ENCODE data around the gene CHI3L1. TPM values are rescaled to one million over a fixed set of nuclear protein-coding genes. Genes with fewer than 3 reads are reported as not detected.

The CHI3L1 gene
- total RNA-seq, 1 experiment from 2014 or later, result 0.75 TPM

DNA sequence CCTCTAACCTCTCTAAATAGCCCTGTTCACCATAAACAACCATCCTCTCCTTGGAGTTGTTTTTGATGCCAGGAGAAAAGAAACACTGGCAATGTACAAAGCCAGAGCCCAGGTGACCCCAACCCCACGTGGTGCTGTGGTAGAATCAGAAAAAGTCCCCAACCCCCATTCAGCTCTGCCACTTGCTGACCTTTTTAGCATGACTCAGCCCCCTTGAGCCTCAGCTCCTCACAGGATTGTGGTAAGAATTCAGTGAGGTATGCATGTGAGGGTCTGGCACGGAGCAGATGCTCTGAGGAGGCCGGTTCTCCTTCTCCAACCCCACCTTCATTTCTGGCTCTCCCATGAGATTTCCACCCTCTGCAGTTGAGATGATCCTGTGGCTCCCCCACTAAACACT is 11.1 kb upstream of the CHI3L1 start:
- CTCF ChIA-PET, result interaction anchor here (0.6 to 8.0 kb wide), 7 partner anchors 18 to 1665 kb away, joined by 3 to 62 read pairs (median 5); partner anchors contain the start of gene ADORA1
- BruUV-seq (replicated peaks), result no TSS peak
- peak; percentile 64 for DNase-seq (ENCODE audit: unreplicated experiment)
- H3K4me3 Mint-ChIP-seq (ENCODE audit: unreplicated experiment), result no peak overlapping the region
- peaks cover 16% of the 10 kb centered on the region for H3K4me1 Mint-ChIP-seq (ENCODE audit: insufficient read depth, unreplicated experiment)
- no peaks in the 10 kb centered on the region for H3K36me3 Mint-ChIP-seq (ENCODE audit: insufficient read depth, unreplicated experiment)
- H3K27ac Mint-ChIP-seq (ENCODE audit: low read depth, unreplicated experiment), result no peak overlapping the region
- TF ChIP-seq, protein P1, sequence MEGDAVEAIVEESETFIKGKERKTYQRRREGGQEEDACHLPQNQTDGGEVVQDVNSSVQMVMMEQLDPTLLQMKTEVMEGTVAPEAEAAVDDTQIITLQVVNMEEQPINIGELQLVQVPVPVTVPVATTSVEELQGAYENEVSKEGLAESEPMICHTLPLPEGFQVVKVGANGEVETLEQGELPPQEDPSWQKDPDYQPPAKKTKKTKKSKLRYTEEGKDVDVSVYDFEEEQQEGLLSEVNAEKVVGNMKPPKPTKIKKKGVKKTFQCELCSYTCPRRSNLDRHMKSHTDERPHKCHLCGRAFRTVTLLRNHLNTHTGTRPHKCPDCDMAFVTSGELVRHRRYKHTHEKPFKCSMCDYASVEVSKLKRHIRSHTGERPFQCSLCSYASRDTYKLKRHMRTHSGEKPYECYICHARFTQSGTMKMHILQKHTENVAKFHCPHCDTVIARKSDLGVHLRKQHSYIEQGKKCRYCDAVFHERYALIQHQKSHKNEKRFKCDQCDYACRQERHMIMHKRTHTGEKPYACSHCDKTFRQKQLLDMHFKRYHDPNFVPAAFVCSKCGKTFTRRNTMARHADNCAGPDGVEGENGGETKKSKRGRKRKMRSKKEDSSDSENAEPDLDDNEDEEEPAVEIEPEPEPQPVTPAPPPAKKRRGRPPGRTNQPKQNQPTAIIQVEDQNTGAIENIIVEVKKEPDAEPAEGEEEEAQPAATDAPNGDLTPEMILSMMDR (IDR thresholded peaks at IDR 0.05; ENCODE audit: unreplicated experiment), result no peak
- H3K27me3 Mint-ChIP-seq (ENCODE audit: insufficient read depth, unreplicated experiment), result no peaks in the 10 kb centered on the region
- H3K9me3 Mint-ChIP-seq (ENCODE audit: unreplicated experiment), result peaks cover 6% of the 10 kb centered on the region
- intact Hi-C loops (cut with micrococcal nuclease), result no loop called here
- POLR2A ChIA-PET, result no interaction called here

GRCh38 chr1:203196371-203196770 is 9.9 kb upstream of the CHI3L1 start:
- CTCF ChIA-PET, result interaction anchor here (0.8 to 8.0 kb wide), 4 partner anchors 16 to 45 kb away, joined by 3 to 62 read pairs (median 7); no protein-coding TSS in a partner anchor
- POLR2A ChIA-PET, result interaction anchor here (1.9 kb wide), 1 partner anchor 190 kb away, joined by 6 read pairs; the partner anchor contains the start of gene TMEM183A
- intact Hi-C loops (cut with micrococcal nuclease), result no loop called here
- H3K4me1 Mint-ChIP-seq (ENCODE audit: insufficient read depth, unreplicated experiment), result peaks cover 12% of the 10 kb centered on the region
- no peak overlapping the region for H3K27ac Mint-ChIP-seq (ENCODE audit: low read depth, unreplicated experiment)
- no peak overlapping the region for H3K4me3 Mint-ChIP-seq (ENCODE audit: unreplicated experiment)
- DNase-seq (ENCODE audit: unreplicated experiment), result no peak
- TF ChIP-seq, protein P1 (IDR thresholded peaks at IDR 0.05; ENCODE audit: unreplicated experiment), result no peak
- H3K9me3 Mint-ChIP-seq (ENCODE audit: unreplicated experiment), result peaks cover 6% of the 10 kb centered on the region
- BruUV-seq (replicated peaks), result no TSS peak
- no peaks in the 10 kb centered on the region for H3K27me3 Mint-ChIP-seq (ENCODE audit: insufficient read depth, unreplicated experiment)
- H3K36me3 Mint-ChIP-seq (ENCODE audit: insufficient read depth, unreplicated experiment), result no peaks in the 10 kb centered on the region

GRCh38 chr1:203190949-203191348 is 4.4 kb upstream of the CHI3L1 start:
- peaks cover 33% of the 10 kb centered on the region for H3K27me3 Mint-ChIP-seq (ENCODE audit: insufficient read depth, unreplicated experiment)

DNA sequence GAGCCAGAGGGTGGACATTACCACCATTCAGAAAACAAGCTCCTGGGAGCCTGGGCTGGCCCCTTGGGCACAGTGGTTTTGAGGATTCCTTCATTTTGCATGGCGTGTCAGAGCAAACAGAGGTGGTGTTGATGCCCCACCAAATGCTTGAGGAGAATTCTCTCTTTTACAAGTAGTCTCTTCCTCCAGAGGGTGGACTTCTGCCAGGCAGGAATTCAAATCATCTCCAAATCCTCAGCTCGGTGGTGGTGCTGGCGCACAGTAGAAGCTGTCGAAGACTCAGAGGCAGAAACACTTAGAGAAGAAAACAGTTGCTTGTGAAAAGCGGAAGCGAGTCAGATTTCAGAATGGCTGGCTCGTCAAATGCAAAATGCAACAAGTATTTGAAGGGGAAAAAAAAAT is 3.4 kb upstream of the CHI3L1 start:
- CTCF ChIA-PET, result interaction anchor here (0.5 to 2.7 kb wide), 8 partner anchors 22 to 190 kb away, joined by 3 to 10 read pairs (median 3); no protein-coding TSS in a partner anchor
- H3K4me1 Mint-ChIP-seq (ENCODE audit: insufficient read depth, unreplicated experiment), result peaks cover 13% of the 10 kb centered on the region
- DNase-seq (ENCODE audit: unreplicated experiment), result no peak
- BruUV-seq (replicated peaks), result no TSS peak
- TF ChIP-seq, protein P1 (IDR thresholded peaks at IDR 0.05; ENCODE audit: unreplicated experiment), result no peak
- intact Hi-C loops (cut with micrococcal nuclease), result no loop called here
- H3K27ac Mint-ChIP-seq (ENCODE audit: low read depth, unreplicated experiment), result no peak overlapping the region
- no peak overlapping the region for H3K4me3 Mint-ChIP-seq (ENCODE audit: unreplicated experiment)
- H3K9me3 Mint-ChIP-seq (ENCODE audit: unreplicated experiment), result no peaks in the 10 kb centered on the region
- no peaks in the 10 kb centered on the region for H3K36me3 Mint-ChIP-seq (ENCODE audit: insufficient read depth, unreplicated experiment)
- POLR2A ChIA-PET, result interaction anchor here (0.6 kb wide), 1 partner anchor 35 kb away, joined by 3 read pairs; no protein-coding TSS in a partner anchor
- peaks cover 33% of the 10 kb centered on the region for H3K27me3 Mint-ChIP-seq (ENCODE audit: insufficient read depth, unreplicated experiment)

More at GRCh38 chr1:203190949-203191348, 4.4 kb upstream of the CHI3L1 start:
- no peak for DNase-seq (ENCODE audit: unreplicated experiment)
- TF ChIP-seq, protein P1 (IDR thresholded peaks at IDR 0.05; ENCODE audit: unreplicated experiment), result no peak
- POLR2A ChIA-PET, result no interaction called here
- CTCF ChIA-PET, result interaction anchor here (0.5 to 2.7 kb wide), 5 partner anchors 19 to 152 kb away, joined by 3 to 10 read pairs (median 4); no protein-coding TSS in a partner anchor
- H3K4me1 Mint-ChIP-seq (ENCODE audit: insufficient read depth, unreplicated experiment), result peaks cover 12% of the 10 kb centered on the region
- H3K27ac Mint-ChIP-seq (ENCODE audit: low read depth, unreplicated experiment), result no peak overlapping the region
- H3K4me3 Mint-ChIP-seq (ENCODE audit: unreplicated experiment), result no peak overlapping the region
- intact Hi-C loops (cut with micrococcal nuclease), result no loop called here
- H3K9me3 Mint-ChIP-seq (ENCODE audit: unreplicated experiment), result no peaks in the 10 kb centered on the region
- no peaks in the 10 kb centered on the region for H3K36me3 Mint-ChIP-seq (ENCODE audit: insufficient read depth, unreplicated experiment)
- BruUV-seq (replicated peaks), result no TSS peak

All from MCF 10A (cell line).